GM12878 (cell line): ENCODE data around the gene NAV3. TPM values are rescaled to one million over a fixed set of nuclear protein-coding genes. Genes with fewer than 3 reads are reported as not detected.

Source experiments
- ATAC-seq: fragments of 200-7000 bp; cut with Tn5 transposase; 3 replicates; pipeline ENCODE4 v1.9.1; 2020; ENCODE audit warnings: mild to moderate bottlenecking, moderate library complexity
- BruUV-seq: library from RNA; stranded (reverse); fragments of 400-500 nt; replicated peaks from 2 replicates; lab custom pipeline; 2021; lab: Mats Ljungman, UMichigan
- CTCF ChIA-PET: fragments of 300-600 bp; sonication (Branson Sonifier 250); formaldehyde crosslinking; extraction: SDS; loops from one replicate; lab custom pipeline; 2021; ENCODE audit warnings: inconsistent platforms; lab: Yijun Ruan, JAX
- POLR2A ChIA-PET: fragments of 350-600 bp; formaldehyde crosslinking; extraction: SDS; loops from one replicate; lab custom pipeline; 2021; ENCODE audit warnings: inconsistent platforms; lab: Charles Lee
- RAD21 ChIA-PET: fragments of 300-600 bp; sonication (Branson Sonifier 250); formaldehyde crosslinking; loops from one replicate; lab custom pipeline; 2023; ENCODE audit warnings: antibody characterized with exemption; ENCODE audit not compliant: unreplicated experiment; lab: Charles Lee
- SMC1A ChIA-PET: fragments of 300-600 bp; sonication (Branson Sonifier 250); formaldehyde crosslinking; loops from one replicate; lab custom pipeline; 2023; ENCODE audit not compliant: unreplicated experiment, uncharacterized antibody; lab: Charles Lee
- DNase-seq: peaks from one replicate; pipeline ENCODE4 v3.0.0-alpha.2; 2011; ENCODE audit warnings: low read depth, low spot score
- FAIRE-seq: peaks from 3 replicates; lab custom pipeline; 2011; peaks lifted over from hg19 to GRCh38; lab: Jason Lieb, UNC
- H2AFZ ChIP-seq: 2 replicates; pipeline ENCODE4 v1.6.0; 2011; ENCODE audit warnings: low read depth, low read length, control low read depth; ENCODE audit not compliant: control insufficient read depth
- H3K27ac ChIP-seq: 2 replicates; pipeline ENCODE4 v1.5.1; 2011; ENCODE audit warnings: control low read depth; ENCODE audit not compliant: control insufficient read depth, insufficient read depth
- H3K27me3 ChIP-seq, 2 experiments: replicated peaks in 1 of 2; 2 replicates each; pipeline versions ENCODE4 v1.6.0 to v1.6.1; 2011; ENCODE audit warnings: low read length in 1 of 2; ENCODE audit not compliant: control insufficient read depth in 2 of 2, insufficient read depth in 2 of 2
- H3K36me3 ChIP-seq, 2 experiments: 2 replicates each; pipeline ENCODE4 v1.5.1; 2011; ENCODE audit warnings: low read length in 1 of 2; ENCODE audit not compliant: control insufficient read depth in 2 of 2, insufficient read depth in 2 of 2
- H3K4me1 ChIP-seq: 2 replicates; pipeline ENCODE4 v1.6.1; 2011; ENCODE audit warnings: mild to moderate bottlenecking, low read length, moderate library complexity, mixed read lengths; ENCODE audit not compliant: control insufficient read depth, insufficient read depth
- H3K4me2 ChIP-seq: 2 replicates; pipeline ENCODE4 v1.6.0; 2011; ENCODE audit warnings: control low read depth; ENCODE audit not compliant: control insufficient read depth, insufficient read depth
- H3K4me3 ChIP-seq: fragments of 200-600 bp; sonication (generic); 2 replicates; pipeline ENCODE4 v1.5.1; 2016
- H3K79me2 ChIP-seq: 2 replicates; pipeline ENCODE4 v1.6.0; 2011; ENCODE audit warnings: low read length; ENCODE audit not compliant: control insufficient read depth, insufficient read depth
- H3K9ac ChIP-seq: 2 replicates; pipeline ENCODE4 v1.8.0; 2011; ENCODE audit warnings: low read length, control low read depth, mixed read lengths; ENCODE audit not compliant: control insufficient read depth, insufficient read depth
- H3K9me3 ChIP-seq: replicated peaks from 3 replicates; pipeline ENCODE4 v1.5.1; 2011; ENCODE audit warnings: mild to moderate bottlenecking, low read length; ENCODE audit not compliant: control insufficient read depth, insufficient read depth
- H4K20me1 ChIP-seq: 2 replicates; pipeline ENCODE4 v1.6.0; 2011; ENCODE audit not compliant: control insufficient read depth, insufficient read depth
- BMI1 ChIP-seq: fragments of 450-650 bp; IDR thresholded peaks from 2 replicates; pipeline ENCODE4 v1.6.1; 2016; ENCODE audit warnings: mild to moderate bottlenecking, moderate library complexity, borderline replicate concordance
- CHD1 ChIP-seq: IDR thresholded peaks from 2 replicates; pipeline ENCODE4 v1.6.1; 2012; ENCODE audit warnings: low read depth, low read length, improper control_type of control experiment
- CHD4 ChIP-seq: fragments of 200-600 bp; sonication (generic); IDR thresholded peaks from 2 replicates; pipeline ENCODE4 v1.6.1; 2016; ENCODE audit warnings: mild to moderate bottlenecking
- CREB1 ChIP-seq: IDR thresholded peaks from 2 replicates; pipeline ENCODE4 v1.6.1; 2012; ENCODE audit warnings: low read depth, mild to moderate bottlenecking, inconsistent platforms
- DPF2 ChIP-seq: fragments of 450-650 bp; IDR thresholded peaks from 2 replicates; pipeline ENCODE4 v1.6.1; 2017; ENCODE audit warnings: mild to moderate bottlenecking
- IKZF1 ChIP-seq: fragments of 450-650 bp; conservative IDR thresholded peaks from 2 replicates; pipeline ENCODE4 v1.6.1; 2017; ENCODE audit warnings: antibody characterized with exemption, mild to moderate bottlenecking
- KDM1A ChIP-seq: fragments of 200-600 bp; sonication (generic); IDR thresholded peaks from 2 replicates; pipeline ENCODE4 v1.6.1; 2016; ENCODE audit warnings: borderline replicate concordance
- MTA3 ChIP-seq: IDR thresholded peaks from 2 replicates; pipeline ENCODE4 v1.6.1; 2012; ENCODE audit warnings: low read length, inconsistent platforms, borderline replicate concordance
- RUNX3 ChIP-seq: IDR thresholded peaks from 2 replicates; pipeline ENCODE4 v1.6.1; 2012; ENCODE audit warnings: low read length, inconsistent platforms
- SMAD1 ChIP-seq: fragments of 450-650 bp; IDR thresholded peaks from 2 replicates; pipeline ENCODE4 v1.6.1; 2018; ENCODE audit warnings: mild to moderate bottlenecking, low read depth; ENCODE audit not compliant: partially characterized antibody
- WGBS: methylation state at CpG from one replicate; pipeline ENCODE4 v1.1.6; 2016; ENCODE audit warnings: low lambda C conversion rate; ENCODE audit not compliant: insufficient replicate concordance, insufficient coverage; ENCODE audit errors: missing lambda C conversion rate; 5-methylcytosine and 5-hydroxymethylcytosine counted together
- in situ Hi-C: fragments of 300-500 bp; cut with MboI; formaldehyde crosslinking; loops from 9 replicates; pipeline ENCODE4 v1.14.3; 2018; ENCODE audit warnings: mixed read lengths
- intact Hi-C: fragments of 100-400 bp; cut with micrococcal nuclease; formaldehyde crosslinking; loops from one replicate; pipeline ENCODE4 v1.14.2; 2022; ENCODE audit not compliant: unreplicated experiment
- polyA plus RNA-seq, 11 experiments: library from polyadenylated mRNA; depleted of rRNA in 4 of 11; unstranded in 6 of 11; stranded (reverse) in 5 of 11; fragments of >200 nt; fragmentation: Nextera tagmentation in 4 of 11; fragmentation: Illumina TruSeq in 1 of 11; extraction: Ambion mirVana in 4 of 11; extraction: Trizol in 1 of 11; gene quantifications; 1 replicate in 1 of 11; 2 replicates in 10 of 11; pipeline versions ENCODE4 v1.2.1 to v1.2.3, GENCODE V29; 2011 to 2016; ENCODE audit warnings: inconsistent platforms in 2 of 11, missing spikeins in 2 of 11, low read depth in 1 of 11
- total RNA-seq, 4 experiments: library from RNA; depleted of rRNA in 3 of 4; stranded (reverse); fragments of >200 nt in 3 of 4; fragmentation: Illumina TruSeq in 1 of 4; extraction: Trizol in 1 of 4; gene quantifications; 2 replicates each; pipeline versions ENCODE4 v1.2.1 to v1.2.3, GENCODE V29; 2013 to 2021
- TF ChIP-seq, protein P1 (sequence below): fragments of 450-650 bp; IDR thresholded peaks from 2 replicates; pipeline ENCODE4 v1.6.1; 2017; ENCODE audit warnings: low read depth, mild to moderate bottlenecking, moderate library complexity
- TF ChIP-seq, protein P2 (sequence below), 3 experiments: IDR thresholded peaks in 2 of 3; conservative IDR thresholded peaks in 1 of 3; 2 replicates each; pipeline ENCODE4 v1.5.1; 2011; ENCODE audit warnings: low read depth in 3 of 3, low read length in 3 of 3, mild to moderate bottlenecking in 3 of 3, control low read depth in 2 of 3, moderate library complexity in 2 of 3, inconsistent platforms in 1 of 3, mixed read lengths in 1 of 3; ENCODE audit not compliant: control insufficient read depth in 2 of 3, insufficient read depth in 1 of 3; ENCODE audit errors: extremely low read depth in 1 of 3

Gene NAV3
- total and polyA plus RNA-seq, 10 of the 15 experiments (the other 5 are each of a cell fraction or from before 2014, with no cell fraction given) = 0.05 to 0.51 (median 0.22) TPM; not detected in 1

DNA sequence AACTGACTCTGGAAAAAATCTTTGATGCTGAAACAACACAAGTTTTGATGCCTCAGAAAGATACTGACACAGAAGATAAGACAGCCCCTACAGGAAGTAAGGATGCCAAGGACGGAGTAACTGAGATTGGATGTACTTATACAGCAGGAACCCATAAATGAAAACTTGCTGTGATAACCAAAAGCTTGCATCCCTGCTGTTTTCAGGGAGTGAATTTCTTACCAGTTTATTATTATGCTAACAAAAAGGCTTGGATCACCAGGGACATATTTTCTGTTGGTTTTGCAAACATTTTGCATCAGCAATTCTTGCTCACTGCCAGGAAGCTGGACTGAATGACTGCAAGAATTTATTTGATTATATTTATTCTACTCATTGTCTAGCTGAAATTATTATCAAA, 197.7 kb downstream of the NAV3 start:
- Histone ChIP-seq H4K20me1 (no peaks in the 10 kb centered on the region), H3K36me3 (no peaks in the 10 kb centered on the region), H3K27ac (no peak overlapping the region), H3K4me3 (no peak overlapping the region), H3K9ac (no peak overlapping the region), H3K4me1 (no peaks in the 10 kb centered on the region), H3K79me2 (no peaks in the 10 kb centered on the region), H3K4me2 (no peak overlapping the region), H3K27me3 (no peaks in the 10 kb centered on the region), H3K9me3 (no peaks in the 10 kb centered on the region), H2AFZ (no peak overlapping the region)
- SMC1A ChIA-PET = no interaction called here
- DNase-seq (no peak), ATAC-seq (no peak), FAIRE-seq (no peak)
- TF ChIP-seq MTA3 = no peak
- no peak for TF ChIP-seq KDM1A
- TF ChIP-seq DPF2 = no peak
- TF ChIP-seq CHD1 = no peak
- no peak for TF ChIP-seq CREB1
- TF ChIP-seq SMAD1 = no peak
- POLR2A ChIA-PET = no interaction called here
- no TSS peak for BruUV-seq
- intact Hi-C loops (no loop called here), in situ Hi-C loops (no loop called here)
- RAD21 ChIA-PET = no interaction called here
- 0% methylated on average over 1 of the region's 1 CpG for WGBS
- CTCF ChIA-PET = no interaction called here

DNA sequence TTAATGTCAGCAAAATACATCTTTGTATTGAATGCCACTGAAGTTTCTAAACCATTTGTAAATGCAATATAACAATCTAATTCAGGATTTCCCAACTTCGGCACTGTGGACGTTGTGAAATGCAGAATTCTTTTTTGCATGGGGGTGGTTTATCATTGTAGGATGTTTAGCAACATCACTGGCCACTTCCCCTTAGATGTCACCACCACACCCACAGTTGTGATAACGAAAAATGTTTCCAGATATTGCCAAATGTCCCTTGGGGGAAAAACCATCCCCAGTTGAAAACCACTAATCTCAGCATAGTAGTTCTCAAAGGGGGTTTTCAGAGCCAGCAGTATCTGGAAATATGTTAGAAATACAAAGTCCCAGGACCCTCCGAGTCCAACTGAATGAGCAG, 203.3 kb downstream of the NAV3 start:
- in situ Hi-C loops = no loop called here

More for the DNA sequence above, 203.3 kb downstream of the NAV3 start:
- Histone ChIP-seq H3K4me2 (no peak overlapping the region), H3K27me3 (no peaks in the 10 kb centered on the region), H3K4me1 (no peaks in the 10 kb centered on the region), H4K20me1 (no peaks in the 10 kb centered on the region), H3K9ac (no peak overlapping the region), H3K4me3 (no peak overlapping the region), H3K36me3 (no peaks in the 10 kb centered on the region), H2AFZ (no peak overlapping the region), H3K79me2 (no peaks in the 10 kb centered on the region), H3K9me3 (no peaks in the 10 kb centered on the region), H3K27ac (no peak overlapping the region)
- intact Hi-C loops = no loop called here
- DNase-seq (no peak), ATAC-seq (no peak; the same call in 1 of the 3 replicates), FAIRE-seq (no peak)
- no TSS peak for BruUV-seq
- ChIA-PET POLR2A (no interaction called here), CTCF (no interaction called here), SMC1A (no interaction called here), RAD21 (no interaction called here)
- WGBS = 13% methylated on average over 4 of the region's 4 CpGs
- TF ChIP-seq CHD4 (no peak), MTA3 (no peak), IKZF1 (no peak), BMI1 (no peak), RUNX3 (peak; percentile 44; the same call in 1 of the 2 replicates)
- TF ChIP-seq, protein P1, sequence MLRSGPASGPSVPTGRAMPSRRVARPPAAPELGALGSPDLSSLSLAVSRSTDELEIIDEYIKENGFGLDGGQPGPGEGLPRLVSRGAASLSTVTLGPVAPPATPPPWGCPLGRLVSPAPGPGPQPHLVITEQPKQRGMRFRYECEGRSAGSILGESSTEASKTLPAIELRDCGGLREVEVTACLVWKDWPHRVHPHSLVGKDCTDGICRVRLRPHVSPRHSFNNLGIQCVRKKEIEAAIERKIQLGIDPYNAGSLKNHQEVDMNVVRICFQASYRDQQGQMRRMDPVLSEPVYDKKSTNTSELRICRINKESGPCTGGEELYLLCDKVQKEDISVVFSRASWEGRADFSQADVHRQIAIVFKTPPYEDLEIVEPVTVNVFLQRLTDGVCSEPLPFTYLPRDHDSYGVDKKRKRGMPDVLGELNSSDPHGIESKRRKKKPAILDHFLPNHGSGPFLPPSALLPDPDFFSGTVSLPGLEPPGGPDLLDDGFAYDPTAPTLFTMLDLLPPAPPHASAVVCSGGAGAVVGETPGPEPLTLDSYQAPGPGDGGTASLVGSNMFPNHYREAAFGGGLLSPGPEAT = no peak
- TF ChIP-seq, protein P2, sequence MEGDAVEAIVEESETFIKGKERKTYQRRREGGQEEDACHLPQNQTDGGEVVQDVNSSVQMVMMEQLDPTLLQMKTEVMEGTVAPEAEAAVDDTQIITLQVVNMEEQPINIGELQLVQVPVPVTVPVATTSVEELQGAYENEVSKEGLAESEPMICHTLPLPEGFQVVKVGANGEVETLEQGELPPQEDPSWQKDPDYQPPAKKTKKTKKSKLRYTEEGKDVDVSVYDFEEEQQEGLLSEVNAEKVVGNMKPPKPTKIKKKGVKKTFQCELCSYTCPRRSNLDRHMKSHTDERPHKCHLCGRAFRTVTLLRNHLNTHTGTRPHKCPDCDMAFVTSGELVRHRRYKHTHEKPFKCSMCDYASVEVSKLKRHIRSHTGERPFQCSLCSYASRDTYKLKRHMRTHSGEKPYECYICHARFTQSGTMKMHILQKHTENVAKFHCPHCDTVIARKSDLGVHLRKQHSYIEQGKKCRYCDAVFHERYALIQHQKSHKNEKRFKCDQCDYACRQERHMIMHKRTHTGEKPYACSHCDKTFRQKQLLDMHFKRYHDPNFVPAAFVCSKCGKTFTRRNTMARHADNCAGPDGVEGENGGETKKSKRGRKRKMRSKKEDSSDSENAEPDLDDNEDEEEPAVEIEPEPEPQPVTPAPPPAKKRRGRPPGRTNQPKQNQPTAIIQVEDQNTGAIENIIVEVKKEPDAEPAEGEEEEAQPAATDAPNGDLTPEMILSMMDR (IDR thresholded peaks at IDR 0.05 in 2 of 3, conservative IDR thresholded peaks at IDR 0.05 in 1 of 3; ENCODE audit: control insufficient read depth in 2 of 3, extremely low read depth in 1 of 3, insufficient read depth in 1 of 3, low read depth in 3 of 3, low read length in 3 of 3) = no peak
